NCI-H2171 treated with DMSO at 0.1 percent for 48 hours (cell line): Measurements from ENCODE around the gene CLECL1.
"Not testable (repeated sequence)": the region's sequence is repeated elsewhere in the genome, so short reads cannot be mapped to it uniquely, and the experiment has no call there.

Source experiments
- DNase-seq: peaks from one replicate; lab custom pipeline; 2025; lab: John Stamatoyannopoulos, UW

CLECL1 gene

DNA sequence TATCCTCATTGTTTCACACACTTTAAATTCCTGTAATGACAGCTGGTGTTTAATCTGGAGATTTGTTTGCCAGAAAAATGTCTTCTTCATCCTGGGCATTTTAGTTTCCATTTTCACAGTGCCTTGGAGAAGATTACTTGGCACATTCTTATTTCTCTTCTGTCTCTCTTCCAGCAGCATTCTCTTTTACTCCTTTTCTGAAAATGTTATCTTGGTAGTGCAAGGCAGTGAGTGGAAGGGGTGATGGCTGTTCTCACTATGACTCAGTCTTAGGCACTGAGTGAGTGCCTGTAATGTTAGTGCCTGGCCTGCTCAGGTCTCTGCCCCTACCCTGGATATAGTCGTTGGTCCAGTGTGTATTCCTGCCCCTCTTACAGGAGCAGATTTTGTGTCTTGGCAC, 13.1 kb downstream of the CLECL1 start:
- DNase-seq: no peak

DNA sequence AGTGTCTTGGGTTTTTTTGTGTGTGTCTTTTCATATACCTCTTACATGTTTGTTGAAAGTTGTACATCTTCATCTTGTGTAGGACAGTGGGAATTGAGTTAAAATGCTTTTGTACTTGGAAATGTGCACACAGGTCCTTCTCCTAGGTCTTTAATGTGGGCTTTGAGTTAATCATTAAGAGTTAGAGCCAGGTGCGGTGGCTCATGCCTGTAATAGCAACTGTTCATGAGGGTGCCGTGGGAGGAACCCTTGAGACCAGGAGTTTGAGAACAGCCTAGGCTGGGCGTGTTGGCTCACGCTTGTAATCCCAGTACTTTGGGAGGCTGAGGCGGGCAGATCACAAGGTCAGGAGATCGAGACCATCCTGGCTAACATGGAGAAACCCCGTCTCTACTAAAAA, 13.9 kb downstream of the CLECL1 start:
- DNase-seq: no peak

DNA sequence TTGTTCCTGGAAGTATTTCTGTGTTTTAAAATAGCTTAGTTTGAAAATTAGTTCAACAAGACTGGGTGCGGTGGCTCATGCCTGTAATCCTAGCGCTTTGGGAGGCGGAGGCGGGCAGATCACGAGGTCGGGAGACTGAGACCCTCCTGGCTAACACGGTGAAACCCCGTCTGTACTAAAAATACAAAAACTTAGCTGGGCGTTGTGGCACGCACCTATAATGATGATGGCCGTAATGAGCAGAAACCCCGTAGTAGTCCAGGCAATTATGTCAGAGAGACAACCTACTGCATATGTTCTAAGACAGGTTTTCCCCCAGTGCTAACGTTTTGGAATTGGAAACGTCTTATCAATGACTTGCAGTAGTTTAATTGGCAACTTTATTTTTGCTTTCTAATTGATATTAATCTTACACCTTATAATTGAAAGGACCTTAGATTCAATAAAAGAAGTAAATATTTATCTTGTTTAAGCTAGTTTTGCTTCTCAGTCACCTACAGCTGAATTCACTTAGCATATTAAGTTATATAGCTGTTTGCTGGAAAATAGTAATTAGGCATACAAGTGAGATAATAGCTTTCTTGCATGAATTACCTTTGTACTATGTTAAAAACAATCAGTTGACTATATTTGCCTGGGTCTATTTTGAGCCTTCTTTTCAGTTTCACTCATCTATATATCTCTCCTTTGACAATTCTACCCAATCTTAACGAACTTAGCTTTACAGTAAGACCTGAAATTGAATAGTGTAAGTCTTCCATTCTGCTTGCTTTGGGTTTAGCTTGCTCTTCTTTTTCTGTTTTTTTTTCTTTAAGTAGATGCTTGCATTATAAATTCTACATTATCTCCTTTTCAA, 15.6 kb downstream of the CLECL1 start:
- DNase-seq: no peak

DNA sequence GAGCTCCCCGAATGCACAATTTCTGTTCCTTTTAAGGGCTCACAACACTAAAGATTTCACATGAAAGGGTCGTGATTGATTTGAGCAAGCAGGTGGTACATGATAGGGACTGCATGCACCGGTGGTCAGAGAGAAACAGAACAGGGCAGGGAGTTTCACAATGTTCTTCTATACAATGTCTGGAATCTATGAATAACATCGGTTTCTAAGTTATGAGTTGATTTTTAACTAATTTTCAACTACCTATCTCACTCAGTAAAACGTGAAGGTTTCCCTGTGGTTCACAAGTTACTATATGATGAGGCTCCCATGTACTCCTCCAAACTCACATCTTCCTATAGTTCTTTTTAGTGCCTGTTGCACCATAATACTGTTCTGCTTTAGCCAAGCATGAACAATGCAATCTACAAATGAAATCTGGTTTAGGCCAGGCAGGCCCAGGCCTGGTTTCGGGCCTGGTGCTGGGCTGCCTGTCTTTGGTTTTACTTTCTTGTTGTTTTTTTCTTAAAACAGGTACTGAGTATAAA, 19.8 kb downstream of the CLECL1 start:
- DNase-seq: not testable (repeated sequence)

DNA sequence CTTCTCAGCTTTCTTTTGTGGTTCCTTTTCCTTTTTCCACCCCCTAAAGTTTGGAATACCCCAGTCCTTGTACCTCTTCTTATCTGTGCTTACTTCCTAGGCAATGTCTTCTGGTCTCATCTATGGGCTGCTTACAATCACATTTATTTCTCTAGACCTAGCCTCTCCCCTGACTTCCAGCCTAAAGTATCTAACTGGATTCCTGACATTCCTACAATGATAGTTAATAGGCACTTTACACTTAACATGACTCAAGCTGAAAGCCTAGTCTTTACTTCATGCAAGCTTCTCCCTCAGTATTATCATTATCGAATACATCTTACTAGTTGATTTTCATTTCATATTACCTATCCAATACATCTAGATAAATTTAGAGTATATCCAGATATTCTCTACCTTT, 21.2 kb downstream of the CLECL1 start:
- DNase-seq: no peak

DNA sequence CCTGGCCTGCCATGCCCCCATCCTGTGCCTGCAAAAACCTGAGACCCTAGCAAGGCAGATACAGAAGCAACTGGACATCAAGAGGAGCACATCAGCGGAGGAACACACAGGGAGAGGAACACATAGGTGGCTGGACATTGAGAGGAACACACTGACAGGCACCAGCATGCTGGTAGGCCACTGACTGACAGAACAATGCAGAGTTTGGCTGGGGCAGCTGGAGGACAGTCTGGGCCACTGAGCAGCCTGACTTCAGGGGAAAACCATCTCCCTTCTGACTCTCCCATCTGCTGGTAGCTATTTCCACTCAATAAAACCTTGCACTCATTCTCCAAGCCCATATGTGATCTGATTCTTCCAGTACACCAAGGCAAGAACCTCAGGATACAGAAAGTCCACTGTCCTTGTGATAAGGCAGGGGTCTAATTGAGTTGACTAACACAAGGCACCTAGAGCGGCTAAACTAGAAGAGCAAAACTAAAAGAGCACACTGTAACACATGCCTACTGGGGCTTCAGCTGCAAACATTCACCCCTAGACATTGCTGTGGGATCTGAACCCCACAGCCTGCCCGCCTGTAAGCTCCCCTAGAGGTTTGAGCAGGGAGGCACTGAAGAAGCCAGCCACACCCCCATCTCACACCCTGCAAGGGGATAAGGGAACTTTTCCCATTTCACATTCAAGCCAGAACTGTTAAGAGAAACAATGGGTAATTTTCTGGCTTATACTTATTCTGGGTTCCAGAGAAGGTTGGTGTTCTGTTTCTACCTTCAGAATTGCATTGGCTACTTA, 22.1 kb downstream of the CLECL1 start:
- no peak for DNase-seq

DNA sequence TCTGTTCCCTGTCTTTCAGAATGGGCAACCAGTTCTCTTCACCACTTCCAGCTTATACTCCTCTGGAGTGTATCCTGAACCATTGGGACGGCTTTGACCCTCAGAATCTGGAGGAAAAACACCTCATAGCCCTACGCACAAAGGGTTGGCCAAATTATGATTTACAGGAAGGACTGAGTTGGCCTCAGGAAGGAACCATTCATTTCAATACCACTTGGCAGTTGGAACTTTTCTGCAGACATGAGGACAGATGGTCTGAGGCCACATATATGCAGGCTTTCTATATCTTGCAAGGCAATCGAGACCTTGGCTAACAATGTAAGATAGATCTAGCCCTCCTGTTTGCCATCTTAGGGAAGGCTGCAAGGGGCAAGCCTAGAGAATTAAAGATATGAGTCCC, 24.0 kb downstream of the CLECL1 start:
- DNase-seq: no peak

DNA sequence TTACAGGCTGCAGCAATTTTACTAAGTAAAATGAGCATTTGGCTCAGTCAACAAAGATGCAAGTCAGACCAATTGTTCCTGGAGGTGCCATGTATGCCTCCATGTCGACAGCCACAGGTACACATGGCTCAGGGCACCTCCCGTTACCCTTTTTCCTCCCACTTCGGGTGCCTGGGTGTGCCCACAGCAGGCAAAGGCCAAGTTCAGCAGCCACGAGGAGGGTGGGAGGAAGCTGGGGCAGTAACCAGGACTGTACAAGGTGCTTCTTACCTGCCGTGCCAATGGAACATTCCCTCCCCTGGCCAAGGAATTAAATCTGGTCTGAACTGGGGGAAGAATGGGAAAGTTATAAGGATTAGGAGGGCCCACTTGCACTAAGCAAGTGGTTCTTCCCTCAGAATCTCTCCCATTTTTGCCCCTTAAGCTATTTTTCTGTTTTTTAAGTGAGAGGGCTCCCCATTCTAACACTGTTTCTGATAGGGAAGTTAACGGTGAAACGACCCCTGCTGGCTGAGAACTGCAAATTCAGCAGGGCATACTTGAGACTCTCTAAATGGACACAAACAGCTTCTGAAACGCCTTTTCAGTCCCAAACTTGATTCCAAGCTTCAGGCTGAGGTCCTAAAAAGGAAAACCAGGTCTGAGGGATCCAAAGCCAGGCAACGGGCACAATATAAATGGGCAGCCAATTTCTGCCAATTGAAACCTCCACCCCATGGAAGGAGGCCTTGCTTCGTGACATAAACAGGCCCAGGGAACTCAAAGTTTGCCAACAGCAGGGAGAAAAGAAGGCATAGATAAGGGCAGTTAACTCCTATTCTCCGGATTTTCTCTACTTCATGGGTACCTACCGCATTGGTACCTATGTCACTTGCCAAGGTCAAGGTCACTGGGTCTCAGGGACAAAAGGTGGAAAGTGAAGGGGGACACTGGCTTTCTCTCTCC, 24.8 kb downstream of the CLECL1 start:
- no peak for DNase-seq

DNA sequence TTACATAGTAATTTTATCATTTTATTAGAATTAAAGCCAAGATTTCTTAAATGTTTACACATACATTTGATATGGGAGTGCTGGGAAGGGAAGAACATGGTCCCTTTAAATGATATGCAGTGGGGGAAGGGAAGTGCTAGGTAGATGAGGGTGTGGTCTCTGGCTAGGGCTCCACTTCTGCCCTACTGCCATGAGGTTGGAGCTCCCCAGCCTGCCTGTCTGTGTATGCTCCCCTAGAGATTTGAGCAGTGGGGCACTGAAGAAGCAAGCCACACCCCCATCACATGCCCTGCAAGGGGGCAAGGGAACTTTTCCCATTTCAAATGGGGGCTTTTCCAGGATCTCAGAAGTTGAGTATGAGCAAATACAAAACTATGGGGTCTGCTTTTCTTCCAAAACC, 25.5 kb downstream of the CLECL1 start:
- no peak for DNase-seq

DNA sequence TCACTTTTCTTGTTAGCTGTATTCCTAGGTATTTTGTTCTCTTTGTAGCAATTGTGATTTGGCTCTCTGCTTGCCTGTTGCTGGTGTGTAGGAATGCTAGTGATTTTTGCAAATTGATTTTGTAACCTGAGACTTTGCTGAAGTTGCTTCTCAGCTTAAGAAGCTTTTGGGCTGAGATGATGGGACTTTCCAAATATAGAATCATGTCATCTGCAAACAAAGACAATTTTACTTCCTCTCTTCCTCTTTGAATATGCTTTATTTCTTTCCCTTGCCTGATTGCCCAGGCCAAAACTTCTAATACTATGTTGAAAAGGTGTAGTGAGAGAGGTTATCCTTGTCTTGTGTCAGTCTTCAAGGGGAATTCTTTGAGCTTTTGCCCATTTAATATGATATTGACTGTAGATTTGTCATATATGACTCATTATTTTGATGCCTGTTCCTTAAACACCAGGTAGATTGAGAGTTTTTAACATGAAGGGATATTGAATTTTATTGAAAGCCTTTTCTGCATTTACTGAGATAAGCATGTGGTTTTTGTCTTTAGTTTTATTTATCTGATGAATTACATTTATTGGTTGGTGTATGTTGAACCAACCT, 26.7 kb downstream of the CLECL1 start:
- DNase-seq: no peak

DNA sequence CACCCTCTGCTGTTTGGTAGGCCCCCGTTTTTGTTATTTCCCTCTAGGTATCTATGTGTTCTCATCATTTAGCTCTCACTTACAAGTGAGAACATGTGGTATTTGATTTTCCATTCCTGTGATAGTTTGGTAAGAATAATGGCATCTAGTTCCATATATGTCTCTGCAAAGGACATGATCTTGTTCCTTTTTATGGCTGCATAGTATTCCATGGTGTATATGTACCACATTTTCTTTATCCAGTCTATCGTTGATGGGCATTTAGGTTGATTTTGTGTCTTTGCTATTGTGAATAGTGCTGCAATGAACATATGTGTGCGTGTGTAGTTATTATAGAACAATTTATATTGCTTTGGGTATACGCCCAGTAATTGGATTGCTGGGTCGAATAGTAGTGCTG, 28.3 kb downstream of the CLECL1 start:
- not testable (repeated sequence) for DNase-seq

DNA sequence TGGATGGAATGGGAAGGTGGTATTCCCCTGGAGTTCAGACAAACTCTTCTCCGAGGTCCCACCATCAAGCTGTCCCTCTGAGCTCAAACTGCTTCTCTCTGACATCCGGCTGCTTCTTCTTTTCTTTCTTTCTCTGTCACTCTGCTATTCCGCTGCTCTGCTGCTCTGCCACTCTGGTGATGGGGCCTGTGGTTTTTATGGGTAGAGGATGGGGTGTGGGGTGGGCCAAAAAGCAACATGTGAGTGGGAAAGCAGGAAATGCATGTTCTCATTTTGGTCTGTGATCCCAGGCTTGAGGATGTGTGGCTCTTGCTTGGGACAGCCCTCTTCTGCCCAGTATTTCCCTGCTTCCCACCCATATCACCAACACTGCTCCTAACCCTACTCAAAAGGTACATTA, 30.6 kb downstream of the CLECL1 start:
- no peak for DNase-seq

DNA sequence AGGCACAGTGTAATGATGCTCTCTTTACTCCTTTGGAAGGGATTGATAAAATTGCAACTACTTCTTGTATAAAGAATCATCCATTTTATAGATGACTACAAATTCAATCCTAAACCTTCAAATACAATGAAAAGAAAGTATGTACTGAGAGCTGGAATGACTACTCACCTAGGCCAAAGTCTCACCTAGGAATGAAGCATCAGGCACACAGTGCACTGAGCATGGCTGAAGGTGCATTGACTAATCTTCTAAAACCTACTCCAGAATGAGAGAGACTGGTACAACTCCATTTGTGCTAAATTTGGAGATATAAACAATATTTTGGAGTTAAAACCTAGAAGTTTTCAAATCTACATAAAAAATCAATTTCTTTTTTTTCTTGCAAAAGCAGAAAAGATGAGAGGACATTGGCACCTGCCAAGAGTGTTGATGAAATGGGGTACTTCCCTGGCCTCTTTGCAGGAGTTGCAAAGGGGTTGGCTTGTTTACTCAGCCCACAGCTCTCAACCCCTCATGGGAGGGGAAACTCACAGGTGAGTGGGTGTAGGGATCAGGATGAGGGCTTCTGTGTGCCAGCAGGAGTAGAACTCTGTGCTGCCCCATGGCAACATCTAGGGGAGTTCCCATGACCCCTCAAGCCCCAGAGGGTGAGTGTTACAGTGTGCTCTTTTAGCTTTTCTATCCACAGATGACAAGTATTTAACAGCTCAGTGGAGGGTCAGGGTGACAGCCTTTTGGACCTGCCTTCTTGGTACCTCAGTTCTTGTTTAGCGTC, 31.3 kb downstream of the CLECL1 start:
- DNase-seq: no peak

DNA sequence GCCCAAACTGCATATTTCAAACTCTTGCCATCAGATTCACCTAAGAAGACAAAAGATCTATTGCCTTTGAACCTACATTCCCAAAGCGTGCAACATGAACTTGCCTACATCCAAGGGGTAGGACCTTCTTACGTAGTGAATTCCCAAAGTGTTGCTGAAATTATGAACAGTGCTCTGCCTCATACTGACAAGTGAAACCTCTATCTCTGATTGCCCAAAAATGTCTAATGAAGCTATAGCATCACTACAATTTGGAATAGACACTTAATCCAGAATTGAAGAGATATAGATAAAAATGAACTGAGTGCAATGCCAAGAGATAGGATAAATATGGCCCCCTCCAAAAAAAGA, 32.3 kb downstream of the CLECL1 start:
- DNase-seq: no peak

DNA sequence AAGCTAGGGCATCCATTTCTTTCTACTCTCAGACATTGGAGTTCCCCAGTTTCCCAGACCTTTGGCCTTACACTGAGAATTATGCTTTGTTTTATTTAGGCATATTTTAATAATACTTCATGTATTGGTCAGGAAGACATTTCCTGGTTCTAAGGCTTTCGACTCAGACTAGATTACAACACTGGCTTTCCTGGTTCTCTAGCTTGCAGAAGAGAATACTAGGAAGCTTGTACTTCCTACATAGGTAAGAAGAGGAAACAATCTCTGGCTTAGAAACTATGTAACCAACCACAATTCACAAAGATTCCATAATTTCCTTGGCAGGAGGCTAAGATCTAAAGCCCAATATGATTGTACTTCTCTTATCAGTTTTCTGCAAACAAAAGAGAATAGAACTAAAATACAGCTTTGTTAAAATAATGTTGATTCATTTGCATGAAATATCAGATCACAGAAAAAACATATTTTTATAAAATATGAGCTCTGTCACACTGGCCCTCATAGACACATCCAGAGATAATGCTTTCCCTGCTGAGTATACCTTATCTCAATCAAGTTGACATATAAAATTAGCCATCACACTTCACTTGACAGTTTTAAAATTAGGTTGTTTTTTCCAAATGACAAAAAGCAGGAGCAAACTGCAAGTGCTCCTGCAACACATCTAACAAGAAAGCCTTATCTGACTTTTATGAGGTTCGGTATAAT, 32.8 kb downstream of the CLECL1 start:
- DNase-seq: no peak

DNA sequence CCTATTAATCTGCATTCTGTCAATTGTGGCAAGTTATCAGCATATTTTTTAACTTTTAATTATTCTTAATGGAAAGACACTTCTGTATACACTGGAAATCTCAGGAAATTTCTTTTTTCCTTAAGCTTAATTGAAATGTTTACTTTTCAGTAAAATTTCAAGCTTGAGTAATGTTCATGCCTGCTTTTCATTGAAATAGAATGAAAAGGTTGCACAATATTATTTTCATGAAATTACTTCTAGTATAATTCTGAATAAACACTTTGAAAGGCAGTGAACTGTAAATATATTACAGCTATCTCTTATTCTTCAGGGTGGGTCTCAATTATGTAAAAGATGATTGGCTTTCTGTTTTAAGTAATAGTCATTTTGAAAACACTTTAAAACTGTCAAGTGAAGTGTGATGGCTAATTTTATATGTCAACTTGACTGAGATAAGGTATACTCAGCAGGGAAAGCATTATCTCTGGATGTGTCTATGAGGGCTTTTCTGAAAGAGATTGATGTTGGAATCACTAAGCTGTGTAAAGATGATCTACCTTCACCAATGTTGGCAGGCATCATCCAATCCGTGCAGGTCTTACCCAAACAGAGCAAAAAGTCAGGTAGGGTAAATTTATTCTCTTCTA, 33.5 kb downstream of the CLECL1 start:
- no peak for DNase-seq

DNA sequence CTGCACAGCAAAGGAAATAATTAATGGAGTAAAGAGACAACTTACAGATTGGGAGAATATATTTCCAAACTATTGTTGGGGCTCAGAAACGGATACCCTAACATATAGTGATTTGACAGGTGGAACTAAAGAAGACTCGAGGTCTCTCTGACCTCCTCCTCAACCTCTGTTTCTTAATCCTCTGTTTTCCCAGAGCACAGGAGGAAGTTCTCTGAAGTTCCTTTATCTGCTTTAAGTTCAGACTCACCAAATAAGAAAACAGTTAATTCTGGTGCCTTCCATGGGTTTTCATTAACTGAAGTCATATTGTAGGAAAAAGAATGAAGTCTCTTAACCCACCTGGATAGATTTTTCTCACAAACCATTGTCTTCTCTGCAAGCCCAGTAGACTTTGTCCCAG, 34.2 kb downstream of the CLECL1 start:
- no peak for DNase-seq

DNA sequence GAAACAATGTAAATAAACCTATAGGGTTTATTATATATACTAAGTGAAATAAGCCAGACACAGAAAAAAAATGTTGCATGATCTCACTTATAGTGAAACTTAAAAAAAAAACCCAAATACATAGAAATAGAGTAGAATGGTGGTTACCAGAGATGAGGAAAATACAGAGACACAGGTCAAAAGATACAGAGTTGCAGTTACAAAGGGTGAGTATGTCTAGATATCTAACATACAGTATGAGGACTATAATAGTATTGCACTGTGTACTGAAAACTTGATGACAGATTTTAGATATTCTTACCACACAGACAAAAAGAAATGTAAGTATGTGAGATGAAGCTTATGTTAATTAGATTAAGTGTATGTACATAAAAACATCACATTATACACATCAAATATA, 35.3 kb downstream of the CLECL1 start:
- no peak for DNase-seq

DNA sequence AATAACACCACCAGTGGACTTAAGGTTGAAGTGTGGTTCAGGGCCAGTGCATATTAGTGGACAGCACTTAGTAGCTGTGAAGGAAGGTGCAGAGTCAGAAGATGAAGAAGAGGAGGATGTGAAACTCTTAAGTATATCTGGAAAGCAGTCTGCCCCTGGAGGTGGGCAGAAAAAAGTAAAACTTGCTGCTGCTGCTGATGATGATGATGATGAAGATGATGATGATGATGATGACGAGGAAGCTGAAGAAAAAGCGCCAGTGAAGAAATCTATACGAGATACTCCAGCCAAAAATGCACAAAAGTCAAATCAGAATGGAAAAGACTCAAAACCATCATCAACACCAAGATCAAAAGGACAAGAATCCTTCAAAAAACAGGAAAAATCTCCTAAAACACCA, 37.2 kb downstream of the CLECL1 start:
- not testable (repeated sequence) for DNase-seq

DNA sequence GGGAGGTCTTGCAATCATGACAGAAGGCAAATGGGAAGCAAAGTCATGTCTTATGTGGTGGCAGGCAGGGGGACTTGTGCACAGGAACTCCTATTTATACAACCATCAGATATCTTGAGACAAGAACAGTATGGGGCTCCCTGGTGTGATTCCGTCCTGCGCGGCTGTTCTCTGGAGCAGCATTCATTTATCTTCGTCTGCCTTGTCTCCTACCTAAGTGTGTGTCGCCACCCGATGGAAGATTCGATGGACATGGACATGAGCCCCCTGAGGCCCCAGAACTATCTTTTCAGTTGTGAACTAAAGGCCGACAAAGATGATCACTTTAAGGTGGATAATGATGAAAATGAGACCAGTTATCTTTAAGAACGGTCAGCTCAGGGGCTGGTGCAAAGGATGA, 37.7 kb downstream of the CLECL1 start:
- not testable (repeated sequence) for DNase-seq
